Measurements from ENCODE around the gene KCNF1. TPM values are rescaled to one million over a fixed set of nuclear protein-coding genes. Genes with fewer than 3 reads are reported as not detected.
A peak's percentile ranks its signal among the peaks of the same experiment; 100 is the strongest.

Gene KCNF1
- total and polyA plus RNA-seq, 2 experiments from 2014 or later = 0.10 to 0.97 TPM

DNA sequence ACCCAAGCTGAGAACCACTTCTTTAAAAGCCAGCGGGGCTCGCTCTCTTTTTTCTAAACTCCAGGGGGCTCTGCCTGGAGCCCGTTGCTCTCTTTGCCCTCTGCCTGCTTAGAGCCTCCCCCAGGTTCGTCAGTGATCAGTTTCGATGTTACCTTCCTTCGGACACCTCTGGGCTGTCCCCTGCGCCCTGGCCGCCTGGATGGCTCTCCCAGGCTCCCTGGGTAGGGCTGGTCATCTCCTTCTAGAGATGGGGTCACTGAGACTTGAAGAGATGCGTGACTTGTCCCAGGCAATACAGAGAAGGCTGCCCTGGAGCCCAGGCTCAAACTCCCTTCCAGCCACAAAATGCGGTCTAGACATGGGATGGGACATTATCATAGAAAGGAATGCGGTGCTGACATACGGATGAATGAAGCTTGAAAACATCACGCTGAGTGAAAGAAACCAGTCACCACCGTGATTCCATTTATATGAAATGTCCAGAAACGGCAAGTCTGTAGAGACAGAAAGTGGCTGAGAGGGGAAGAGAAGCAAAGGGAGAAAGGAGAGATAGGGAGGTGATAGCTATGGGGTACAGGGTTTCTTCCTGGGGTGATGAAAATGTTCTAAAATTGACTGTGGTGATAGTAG lies 14.6 kb downstream of the KCNF1 start:
- H3K79me2 ChIP-seq (ENCODE audit: insufficient read depth) = no peaks in the 10 kb centered on the region
- no peaks in the 10 kb centered on the region for H3K9me2 ChIP-seq (ENCODE audit: insufficient read depth)
- no peak overlapping the region for H2AFZ ChIP-seq
- H4K20me1 ChIP-seq (ENCODE audit: insufficient read depth) = no peaks in the 10 kb centered on the region
- H3K9me3 ChIP-seq (ENCODE audit: low read depth) = no peaks in the 10 kb centered on the region
- no peak overlapping the region for H3K27ac ChIP-seq
- H3K27me3 ChIP-seq (replicated peaks; ENCODE audit: insufficient read depth) = peaks cover 12% of the 10 kb centered on the region; the same call in 1 of the 2 replicates
- peak; percentile 56 for DNase-seq
- TF ChIP-seq EZH2 (IDR thresholded peaks at IDR 0.05; ENCODE audit: insufficient read depth, poor library complexity, severe bottlenecking) = no peak
- no peak; the same call in 1 of the 2 replicates for TF ChIP-seq EZH2phosphoT487 (IDR thresholded peaks at IDR 0.05; ENCODE audit: insufficient read depth, low read depth)
- no peak overlapping the region for H3K4me3 ChIP-seq
- H3K9ac ChIP-seq = no peak overlapping the region
- no peaks in the 10 kb centered on the region for H3K36me3 ChIP-seq (ENCODE audit: low read depth)
- no peak overlapping the region for H3K4me2 ChIP-seq (ENCODE audit: unreplicated experiment)
- peaks cover 5% of the 10 kb centered on the region; the same call in 1 of the 2 replicates for H3F3A ChIP-seq (ENCODE audit: insufficient read depth)
- in situ Hi-C loops (cut with MboI) = no loop called here
- 0 out of 2 replicates have a peak, but pooled peaks cover 15% of the 10 kb centered on the region for H3K4me1 ChIP-seq (ENCODE audit: insufficient read depth)
- 50 to 57% methylated on average over 14 to 15 of the region's 15 CpGs for WGBS, 2 experiments (ENCODE audit: low coverage in 1 of 2, low lambda C conversion rate in 2 of 2, missing lambda C conversion rate in 2 of 2)

DNA sequence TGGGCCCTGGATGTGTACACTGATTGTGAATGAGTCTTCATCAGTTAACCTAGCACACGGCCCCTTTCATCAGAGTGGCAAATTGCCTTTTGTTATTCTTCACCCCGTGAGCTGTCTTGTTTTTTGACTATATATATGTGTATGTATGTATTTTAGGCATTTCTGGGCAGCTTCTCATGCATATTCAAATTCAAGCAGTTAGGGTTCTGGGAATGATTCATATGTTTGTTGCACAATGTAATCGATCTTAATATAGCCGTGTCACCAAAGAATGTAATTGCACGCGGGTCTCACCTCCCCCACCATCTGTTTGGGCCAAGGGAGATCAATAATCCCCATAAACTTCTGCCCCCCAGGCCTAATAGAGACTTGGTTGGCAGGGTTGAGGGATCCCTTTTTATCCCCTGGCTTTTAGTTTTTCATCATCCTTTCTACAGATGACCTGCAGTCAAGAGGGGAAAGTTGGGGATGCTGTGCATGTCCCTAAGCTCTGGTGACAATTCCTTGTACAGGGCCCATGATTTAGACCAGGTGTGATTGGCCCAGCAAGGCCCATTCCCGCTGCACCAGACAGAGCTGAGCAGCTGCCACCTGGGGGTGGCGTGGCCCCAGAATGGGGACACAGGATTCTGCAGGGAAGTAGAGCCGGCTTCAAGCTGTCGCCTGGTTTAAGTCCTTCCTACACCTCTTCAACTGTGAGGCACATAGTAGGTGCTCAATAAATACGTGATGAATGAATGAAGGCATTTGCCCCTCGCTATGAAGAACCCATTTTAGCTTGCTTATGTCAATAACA lies 19.2 kb downstream of the KCNF1 start:
- no peak overlapping the region for H3K27ac ChIP-seq
- H3K9me3 ChIP-seq (ENCODE audit: low read depth) = no peaks in the 10 kb centered on the region
- H3K36me3 ChIP-seq (ENCODE audit: low read depth) = no peaks in the 10 kb centered on the region
- H3K9ac ChIP-seq = no peak overlapping the region
- H3K4me1 ChIP-seq (ENCODE audit: insufficient read depth) = peaks cover 45% of the 10 kb centered on the region
- no peaks in the 10 kb centered on the region for H3K79me2 ChIP-seq (ENCODE audit: insufficient read depth)
- DNase-seq = peak; percentile 55
- H3K9me2 ChIP-seq (ENCODE audit: insufficient read depth) = no peaks in the 10 kb centered on the region
- H4K20me1 ChIP-seq (ENCODE audit: insufficient read depth) = no peaks in the 10 kb centered on the region
- no peak overlapping the region for H2AFZ ChIP-seq
- 50 to 51% methylated on average over 12 of the region's 12 CpGs for WGBS, 2 experiments (ENCODE audit: low coverage in 1 of 2, low lambda C conversion rate in 2 of 2, missing lambda C conversion rate in 2 of 2)
- no peak overlapping the region for H3K4me3 ChIP-seq
- TF ChIP-seq EZH2phosphoT487 (IDR thresholded peaks at IDR 0.05; ENCODE audit: insufficient read depth, low read depth) = no peak
- peaks cover 6% of the 10 kb centered on the region; the same call in 1 of the 2 replicates for H3K27me3 ChIP-seq (replicated peaks; ENCODE audit: insufficient read depth)
- in situ Hi-C loops (cut with MboI) = no loop called here
- no peak overlapping the region for H3K4me2 ChIP-seq (ENCODE audit: unreplicated experiment)
- H3F3A ChIP-seq (ENCODE audit: insufficient read depth) = peaks cover 8% of the 10 kb centered on the region; the same call in 1 of the 2 replicates

DNA sequence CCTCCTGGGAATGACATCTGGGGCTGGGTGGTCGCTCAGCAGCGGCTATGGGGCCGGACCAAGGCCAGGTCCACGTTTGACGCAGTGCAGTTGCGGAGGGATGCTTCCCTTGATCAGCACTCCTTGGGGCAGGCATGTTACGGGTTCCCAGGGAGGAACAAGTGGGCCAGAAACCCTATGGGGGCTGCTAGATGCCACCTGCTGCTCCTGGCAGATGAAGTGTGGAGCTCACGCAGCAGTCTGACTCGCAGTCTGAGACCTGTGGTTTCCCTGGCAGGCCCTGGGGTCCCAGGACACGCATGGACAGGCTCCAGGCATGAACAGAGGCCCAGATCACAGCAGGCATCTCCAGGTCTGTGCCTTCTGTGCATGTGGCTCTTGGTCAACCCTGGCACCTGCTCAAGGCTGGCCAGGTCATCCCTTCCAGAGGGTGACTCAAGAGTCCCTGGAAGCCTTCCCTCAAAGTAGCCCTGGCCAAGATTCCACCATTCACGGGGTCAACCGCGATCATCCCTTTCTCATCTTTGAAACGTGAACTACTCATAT lies 20.0 kb downstream of the KCNF1 start:
- DNase-seq = peak; percentile 90
- peaks cover 12% of the 10 kb centered on the region for H3F3A ChIP-seq (ENCODE audit: insufficient read depth)
- 73 to 75% methylated on average over 14 of the region's 14 CpGs for WGBS, 2 experiments (ENCODE audit: low coverage in 1 of 2, low lambda C conversion rate in 2 of 2, missing lambda C conversion rate in 2 of 2)
- H3K9ac ChIP-seq = no peak overlapping the region
- H3K4me2 ChIP-seq (ENCODE audit: unreplicated experiment) = no peak overlapping the region
- TF ChIP-seq EZH2phosphoT487 (IDR thresholded peaks at IDR 0.05; ENCODE audit: insufficient read depth, low read depth) (no peak), EZH2 (IDR thresholded peaks at IDR 0.05; ENCODE audit: insufficient read depth, poor library complexity, severe bottlenecking) (no peak)
- peaks cover 45% of the 10 kb centered on the region for H3K4me1 ChIP-seq (ENCODE audit: insufficient read depth)
- H3K4me3 ChIP-seq = no peak overlapping the region
- H3K9me3 ChIP-seq (ENCODE audit: low read depth) = no peaks in the 10 kb centered on the region
- H2AFZ ChIP-seq = no peak overlapping the region
- H3K9me2 ChIP-seq (ENCODE audit: insufficient read depth) = no peaks in the 10 kb centered on the region
- H4K20me1 ChIP-seq (ENCODE audit: insufficient read depth) = no peaks in the 10 kb centered on the region
- in situ Hi-C loops (cut with MboI) = no loop called here
- no peaks in the 10 kb centered on the region for H3K36me3 ChIP-seq (ENCODE audit: low read depth)
- 0 out of 2 replicates have a peak, but pooled peaks cover 6% of the 10 kb centered on the region for H3K27me3 ChIP-seq (replicated peaks; ENCODE audit: insufficient read depth)
- no peaks in the 10 kb centered on the region for H3K79me2 ChIP-seq (ENCODE audit: insufficient read depth)
- no peak overlapping the region for H3K27ac ChIP-seq

DNA sequence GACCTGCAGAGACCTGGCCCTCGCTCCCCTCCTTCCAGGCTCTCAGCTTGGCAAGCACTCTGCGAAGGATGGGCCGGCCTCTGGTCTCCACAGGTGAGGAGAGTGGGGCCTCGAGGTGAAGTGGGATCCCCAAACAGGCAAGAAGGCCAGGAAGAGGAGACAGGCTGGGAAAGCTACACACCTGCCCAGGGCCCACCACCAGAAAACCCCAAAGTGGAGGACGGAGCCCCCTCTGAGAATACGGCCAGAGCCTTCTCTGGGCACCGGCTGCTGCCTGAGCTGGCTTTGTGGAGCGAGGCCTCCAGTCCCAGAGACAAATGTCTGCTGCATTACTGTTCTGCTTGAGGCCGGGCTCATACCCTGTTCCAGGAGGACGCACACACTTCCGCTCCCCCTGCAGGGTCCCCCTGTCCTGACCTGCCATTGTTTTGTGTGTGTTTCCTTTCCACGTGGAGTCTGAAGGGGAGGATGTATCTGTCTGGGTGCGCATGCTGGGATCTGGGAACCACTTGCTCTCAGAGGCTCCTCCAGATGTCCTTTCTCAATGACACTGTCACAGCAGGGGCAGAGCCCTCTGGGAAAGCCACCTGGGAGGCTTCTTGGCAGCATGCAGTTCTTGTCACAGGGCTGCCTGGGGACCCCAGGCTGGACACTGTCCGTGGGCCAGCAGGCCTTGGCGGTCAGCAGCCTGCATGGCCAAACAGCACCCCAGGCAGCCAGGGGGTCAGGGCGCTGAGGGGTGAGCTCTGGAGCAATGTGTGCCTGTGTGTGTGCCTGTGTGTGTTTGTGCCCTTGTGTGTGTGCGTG lies 20.8 kb downstream of the KCNF1 start:
- no peak overlapping the region for H2AFZ ChIP-seq
- no peak for DNase-seq
- 0 out of 2 replicates have a peak overlapping the region, but pooled peaks have one; percentile 21 for H3K27ac ChIP-seq
- no peaks in the 10 kb centered on the region for H3K9me2 ChIP-seq (ENCODE audit: insufficient read depth)
- peaks cover 13% of the 10 kb centered on the region for H3F3A ChIP-seq (ENCODE audit: insufficient read depth)
- no peak for TF ChIP-seq EZH2 (IDR thresholded peaks at IDR 0.05; ENCODE audit: insufficient read depth, poor library complexity, severe bottlenecking)
- no peak for TF ChIP-seq EZH2phosphoT487 (IDR thresholded peaks at IDR 0.05; ENCODE audit: insufficient read depth, low read depth)
- no peak overlapping the region for H3K4me3 ChIP-seq
- no peak overlapping the region for H3K4me2 ChIP-seq (ENCODE audit: unreplicated experiment)
- WGBS, 2 experiments (ENCODE audit: low coverage in 1 of 2, low lambda C conversion rate in 2 of 2, missing lambda C conversion rate in 2 of 2) = 77% methylated on average over 17 of the region's 17 CpGs
- H3K27me3 ChIP-seq (replicated peaks; ENCODE audit: insufficient read depth) = no peaks in the 10 kb centered on the region
- H3K79me2 ChIP-seq (ENCODE audit: insufficient read depth) = no peaks in the 10 kb centered on the region
- no peaks in the 10 kb centered on the region for H4K20me1 ChIP-seq (ENCODE audit: insufficient read depth)
- no peaks in the 10 kb centered on the region for H3K36me3 ChIP-seq (ENCODE audit: low read depth)
- no peak overlapping the region for H3K9ac ChIP-seq
- in situ Hi-C loops (cut with MboI) = no loop called here
- H3K9me3 ChIP-seq (ENCODE audit: low read depth) = no peaks in the 10 kb centered on the region
- peaks cover 45% of the 10 kb centered on the region for H3K4me1 ChIP-seq (ENCODE audit: insufficient read depth)

Data from GM23248 (cell line).